ENCODE results near the gene MLANA.

GRCh38 chr9:5870691-5871090 is 20.0 kb upstream of the MLANA start:
- TF ChIP-seq CTCF (IDR thresholded peaks at IDR 0.05) (no peak), POLR2AphosphoS5 (IDR thresholded peaks at IDR 0.05) (no peak), EP300 (IDR thresholded peaks at IDR 0.05) (no peak), POLR2A (IDR thresholded peaks at IDR 0.05) (no peak)

All from sigmoid colon (tissue), 4 donors.